HG03025 (cell line): ENCODE data around the gene CHST3.
"Not testable (repeated sequence)": the region's sequence is repeated elsewhere in the genome, so short reads cannot be mapped to it uniquely, and the experiment has no call there.

ENCODE experiments used
- ATAC-seq: cut with Tn5 transposase; IDR thresholded peaks from one replicate; pipeline ENCODE4 v1.9.1; 2021; ENCODE audit warnings: mild to moderate bottlenecking, moderate library complexity; ENCODE audit not compliant: unreplicated experiment, low FRiP score

CHST3 gene

DNA sequence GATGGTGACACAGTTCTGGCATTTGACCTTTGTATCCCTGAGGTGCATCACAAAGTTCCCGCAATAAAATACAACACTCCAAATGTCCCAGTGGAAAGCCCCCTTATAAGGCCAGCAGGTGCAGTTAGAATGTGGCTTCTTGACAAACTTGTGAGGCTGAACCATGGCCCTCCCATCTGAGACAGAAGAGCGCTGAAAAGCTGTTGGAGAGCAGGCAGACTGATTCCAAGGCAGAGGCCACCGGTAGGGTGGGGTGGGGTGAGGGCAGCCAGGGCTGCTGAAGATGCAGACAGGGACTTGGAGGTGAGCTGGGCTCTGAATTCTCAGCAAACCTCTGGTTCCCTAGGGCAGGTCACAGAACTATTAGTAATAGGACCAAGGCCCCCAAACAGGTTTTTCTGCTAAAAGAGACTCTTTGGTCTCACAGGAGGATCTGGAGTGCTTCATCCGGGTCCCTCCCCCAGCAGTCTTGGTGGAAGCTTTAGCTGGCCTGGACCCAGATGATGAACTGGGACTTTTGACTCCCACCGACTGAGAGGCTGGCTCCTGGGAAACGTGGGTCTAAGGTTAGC lies 15.6 kb upstream of the CHST3 start:
- ATAC-seq = no peak

DNA sequence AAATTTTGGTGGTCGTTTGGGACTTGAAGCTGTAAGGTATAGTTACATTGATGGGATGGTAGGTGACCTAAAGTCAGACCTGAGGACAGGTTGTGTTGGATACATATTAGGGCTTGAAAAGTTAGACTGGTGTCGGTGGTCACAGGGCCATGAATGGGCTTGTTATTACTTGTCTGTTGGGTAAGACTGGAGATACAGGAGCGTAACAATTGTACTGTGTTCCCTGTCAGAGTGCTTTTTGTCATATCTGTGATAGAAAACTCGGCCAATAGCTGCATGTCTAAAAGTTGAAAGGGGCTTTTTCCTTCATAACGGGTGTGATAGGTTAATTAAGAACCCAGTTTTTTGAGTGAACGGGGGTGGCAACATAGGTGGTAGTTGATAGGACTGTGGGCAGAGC lies 13.5 kb upstream of the CHST3 start:
- ATAC-seq = no peak

DNA sequence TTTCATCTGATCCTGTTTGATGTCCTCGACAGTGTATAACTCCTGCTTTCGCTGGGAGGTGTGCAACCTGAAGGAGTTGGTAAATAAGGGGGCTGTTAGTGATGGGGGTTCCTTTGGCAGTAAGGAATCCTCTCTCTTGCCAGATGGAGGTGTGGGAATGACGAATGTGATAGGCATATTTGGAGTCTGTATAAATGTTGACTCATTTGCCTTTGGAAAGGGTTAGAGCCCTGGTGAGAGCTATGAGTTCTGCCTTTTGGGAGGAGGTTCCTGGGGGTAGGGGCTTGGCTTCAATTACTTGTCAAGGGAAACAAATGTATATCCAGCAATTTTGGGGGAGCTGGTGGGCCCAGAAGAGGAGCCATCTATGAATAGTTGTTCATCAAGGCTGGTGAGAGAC lies 11.4 kb upstream of the CHST3 start:
- no peak for ATAC-seq

DNA sequence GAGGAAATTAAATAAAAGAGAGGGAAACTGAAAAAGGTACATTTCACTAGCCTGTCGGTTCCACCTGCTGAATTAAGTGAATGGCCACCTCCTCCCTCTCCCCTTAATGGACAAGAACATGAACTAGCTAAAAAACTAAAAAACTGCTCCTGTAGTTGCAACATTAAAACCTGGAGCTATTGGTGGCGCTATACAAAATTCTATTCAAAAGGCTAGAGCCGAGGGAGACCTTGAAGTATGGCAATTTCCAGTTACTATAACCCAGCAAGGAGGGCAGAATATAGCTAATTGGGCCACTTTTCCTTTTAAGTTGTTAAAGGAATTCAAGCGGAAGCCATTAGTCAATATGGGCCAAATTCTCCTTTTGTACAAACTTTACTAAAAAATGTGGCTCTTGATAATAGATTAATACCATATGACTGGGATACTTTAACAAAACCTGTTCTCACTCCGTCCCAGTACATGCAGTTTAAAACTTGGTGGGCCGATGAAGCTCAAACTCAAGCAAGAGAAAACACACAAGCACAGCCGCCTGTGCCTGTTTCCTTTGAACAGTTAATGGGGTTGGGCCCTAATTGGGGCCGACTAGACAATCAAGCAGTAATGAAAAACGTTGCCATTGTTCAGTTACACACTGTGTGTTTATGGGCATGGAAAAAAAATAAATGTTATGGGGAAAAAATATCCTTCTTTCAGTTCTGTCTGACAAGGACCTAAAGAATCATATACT lies 6.5 kb upstream of the CHST3 start:
- ATAC-seq = no peak

DNA sequence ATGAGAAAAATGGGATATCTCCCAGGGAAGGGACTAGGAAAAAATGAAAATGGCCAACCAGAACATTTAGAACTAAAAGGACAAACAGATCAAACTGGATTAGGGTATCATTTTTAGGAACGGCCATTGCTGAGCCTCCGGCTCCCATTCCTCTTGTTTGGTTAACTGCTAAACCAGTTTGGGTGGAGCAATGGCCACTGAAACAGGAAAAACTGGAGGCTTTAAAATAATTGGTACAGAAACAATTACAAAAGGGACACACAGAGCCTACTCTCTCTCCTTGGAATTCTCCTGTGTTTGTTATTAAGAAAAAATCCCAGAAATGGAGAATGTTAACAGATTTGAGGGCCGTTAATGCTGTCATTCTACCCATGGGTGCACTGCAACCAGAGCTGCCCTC lies 4.7 kb upstream of the CHST3 start:
- no peak for ATAC-seq

DNA sequence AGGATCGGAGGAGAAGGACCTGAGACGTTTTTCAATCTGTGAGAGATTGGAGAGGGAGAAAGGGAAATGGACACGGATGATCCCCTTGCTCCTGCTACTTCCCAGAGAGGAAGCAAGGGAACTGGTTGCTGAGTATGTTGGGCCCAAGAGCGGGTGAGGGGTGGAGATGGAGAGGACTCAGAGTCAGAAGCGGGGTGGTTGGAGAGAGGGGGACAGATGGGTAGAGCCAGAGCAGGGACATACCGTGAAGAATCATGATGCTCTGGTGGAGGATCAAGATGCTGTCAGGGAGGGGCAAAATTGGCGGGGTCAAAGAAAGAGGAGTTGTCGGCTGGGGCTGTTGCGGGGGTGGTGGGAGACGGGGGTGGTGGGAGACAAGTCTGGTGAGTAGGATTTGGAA lies 2.4 kb upstream of the CHST3 start:
- ATAC-seq = no peak

DNA sequence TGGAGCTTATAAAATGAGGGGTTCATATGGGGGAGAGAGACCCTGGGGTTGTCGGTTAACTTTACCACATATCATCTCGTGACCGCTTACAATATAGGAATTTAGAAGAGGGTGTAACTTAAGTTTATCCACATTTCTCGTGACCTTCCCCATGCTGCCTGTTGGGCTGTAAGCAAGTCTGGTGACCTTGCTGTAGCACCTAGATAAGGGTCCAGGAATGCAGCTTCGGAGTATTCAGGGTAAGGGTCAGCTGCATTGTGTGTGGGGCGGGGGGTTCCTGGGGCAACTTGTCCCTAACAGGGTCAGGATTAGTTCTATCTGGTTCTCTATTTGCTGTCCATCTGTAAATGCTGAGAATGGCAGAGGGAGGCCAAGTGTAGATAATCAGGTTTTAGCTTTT lies 1.3 kb upstream of the CHST3 start:
- no peak for ATAC-seq

DNA sequence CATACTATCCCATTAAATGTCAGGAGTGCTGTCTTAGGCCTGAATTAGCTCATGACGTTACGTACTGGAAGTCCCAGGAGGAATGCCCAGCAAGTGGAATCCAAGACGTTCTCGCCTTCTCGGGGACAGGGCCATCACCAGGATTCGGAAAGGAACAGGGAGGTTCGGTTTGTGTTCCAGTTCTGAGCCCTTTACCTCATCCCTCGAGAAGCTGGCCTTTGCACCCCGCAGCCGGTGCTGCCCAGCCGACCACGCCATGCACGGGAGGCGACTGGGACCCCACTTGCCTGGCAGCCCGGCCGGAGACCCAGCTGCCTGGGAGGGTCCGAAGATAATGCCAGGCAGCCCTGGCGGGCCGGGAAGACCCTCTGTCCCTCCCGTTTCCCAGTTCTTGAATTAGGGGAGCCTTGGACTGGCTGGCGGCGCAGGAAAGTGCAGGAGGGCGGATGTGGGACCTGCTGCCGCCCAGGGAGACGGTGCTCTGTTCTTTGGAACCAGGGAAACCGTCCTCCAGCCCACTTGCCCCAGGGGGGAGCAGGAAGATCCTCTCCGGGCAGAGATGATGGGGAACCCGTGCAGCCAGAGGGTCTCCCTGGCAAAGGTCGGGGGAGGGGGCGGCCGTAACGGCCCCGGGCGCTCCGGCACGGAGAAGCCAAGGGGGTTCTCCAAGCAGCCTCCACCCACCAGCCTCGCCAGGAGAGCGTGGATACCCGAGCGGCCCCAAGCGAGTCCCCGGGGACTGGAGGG lies 671 bp upstream of the CHST3 start:
- ATAC-seq = no peak

DNA sequence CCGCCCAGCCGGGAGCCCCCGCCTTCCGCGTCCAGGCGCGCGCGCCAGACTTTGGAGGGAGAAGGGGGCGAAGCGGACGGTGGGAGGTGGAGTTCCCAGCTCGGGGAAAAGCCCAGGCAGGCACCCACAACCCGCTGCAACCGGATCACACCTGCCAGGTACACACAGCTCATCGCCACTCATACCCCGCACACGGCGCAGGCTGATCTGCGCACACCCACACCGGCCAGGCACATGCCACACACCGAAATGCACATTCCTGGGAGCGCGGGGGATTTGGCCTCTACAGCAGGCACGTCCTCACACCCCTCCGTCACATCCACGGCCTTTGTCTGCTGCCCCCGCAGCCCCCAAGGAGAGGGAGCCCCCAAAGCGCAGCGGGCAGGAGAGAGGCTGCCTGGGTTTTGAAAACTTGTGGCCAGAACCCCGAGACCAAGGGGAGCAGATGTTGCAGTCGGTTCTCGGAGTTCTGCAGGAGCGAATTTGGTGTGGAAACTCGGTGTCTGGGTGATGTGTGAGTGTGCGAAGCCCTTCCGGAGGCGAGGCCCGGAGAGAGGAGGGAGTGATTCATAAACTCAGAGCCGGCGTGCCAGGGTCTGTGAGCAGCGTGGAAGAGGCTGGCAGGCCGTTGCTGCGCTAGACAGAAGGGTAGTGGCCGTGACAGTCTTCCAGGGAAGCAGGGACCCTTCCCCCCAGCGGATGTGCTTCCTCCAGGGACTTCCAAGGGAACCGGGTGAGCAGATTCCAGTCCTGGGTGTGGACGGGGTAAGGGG lies 734 bp downstream of the CHST3 start:
- ATAC-seq = no peak

DNA sequence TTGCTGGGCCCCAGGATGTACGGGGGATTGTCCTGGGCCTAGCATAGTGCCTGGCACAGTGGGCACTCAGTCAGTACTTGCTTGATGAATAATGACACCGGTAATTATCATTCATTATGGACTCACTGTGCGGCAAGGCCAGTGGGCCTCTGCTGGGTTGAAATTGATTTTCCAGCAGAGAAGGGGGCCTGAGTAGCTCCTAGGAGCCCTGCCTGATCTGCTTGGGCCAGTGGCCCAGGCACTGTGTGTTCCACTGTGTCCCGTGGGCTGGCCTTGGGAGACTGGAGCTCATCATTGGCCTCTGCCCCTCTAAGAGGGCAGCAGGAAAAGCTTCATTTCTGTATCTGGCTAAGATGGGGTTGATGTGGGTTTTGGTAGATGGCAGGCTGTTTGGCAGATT lies 1.4 kb downstream of the CHST3 start:
- ATAC-seq = no peak

DNA sequence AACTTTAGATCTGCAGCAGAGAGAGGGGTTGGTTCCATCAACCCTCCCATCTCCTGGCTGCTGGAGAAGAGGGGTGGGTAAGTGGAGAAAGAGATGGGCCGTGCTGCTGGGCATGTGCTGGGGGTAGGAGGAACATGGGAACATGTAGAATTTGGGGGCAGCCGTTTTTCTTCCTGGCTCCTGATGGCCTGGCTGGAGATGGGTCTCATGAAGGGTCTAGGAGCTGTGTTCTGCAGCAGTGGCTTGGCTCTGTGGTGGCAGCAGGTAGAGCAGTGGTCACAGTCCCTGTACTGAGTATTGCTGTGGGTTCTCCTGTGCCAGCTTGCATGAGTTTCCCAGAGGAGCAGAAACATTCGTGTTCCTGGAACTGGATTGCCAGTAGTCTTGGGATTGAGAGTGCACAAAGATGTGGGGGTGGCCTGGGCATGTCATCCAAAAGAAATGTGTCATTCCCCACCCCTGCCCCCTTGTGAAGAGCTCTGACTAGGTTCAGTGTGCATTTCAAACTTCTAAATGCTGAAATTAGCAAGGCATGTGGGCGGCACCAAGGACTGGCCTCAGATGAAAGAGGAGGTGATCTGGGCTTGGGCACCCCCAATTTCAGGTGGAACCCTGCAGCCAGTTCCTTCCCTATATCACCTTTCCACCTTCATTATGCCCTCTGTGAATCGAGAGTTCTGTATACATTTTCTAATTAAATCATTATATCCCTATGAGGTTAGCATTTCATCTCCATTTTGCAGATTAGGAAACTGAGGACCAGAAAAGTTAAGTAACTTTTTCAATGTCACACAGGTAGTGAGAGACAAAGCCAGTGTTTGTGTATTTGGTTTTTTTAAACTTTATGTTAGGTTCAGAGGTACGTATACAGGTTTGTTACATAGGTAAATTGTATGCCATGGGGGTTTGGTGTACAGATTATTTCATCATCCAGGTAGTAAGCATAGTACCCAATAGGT lies 2.1 kb downstream of the CHST3 start:
- no peak for ATAC-seq

DNA sequence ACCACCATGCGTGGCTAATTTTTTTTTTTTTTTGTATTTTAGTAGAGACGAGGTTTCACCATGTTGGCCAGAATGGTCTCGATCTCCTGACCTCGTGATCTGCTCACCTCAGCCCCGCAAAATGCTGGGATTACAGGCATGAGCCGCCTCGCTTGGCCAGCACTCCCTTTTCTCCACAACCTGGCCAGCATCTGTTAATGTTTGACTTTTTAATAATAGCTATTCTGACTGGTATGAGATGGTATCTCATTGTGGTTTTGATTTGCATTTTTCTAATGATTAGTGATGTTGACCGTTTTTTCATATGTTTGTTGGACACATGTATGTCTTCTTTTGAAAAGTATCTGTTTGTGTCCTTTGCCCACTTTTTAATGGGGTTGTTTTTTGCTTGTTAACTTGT lies 3.8 kb downstream of the CHST3 start:
- not testable (repeated sequence) for ATAC-seq

DNA sequence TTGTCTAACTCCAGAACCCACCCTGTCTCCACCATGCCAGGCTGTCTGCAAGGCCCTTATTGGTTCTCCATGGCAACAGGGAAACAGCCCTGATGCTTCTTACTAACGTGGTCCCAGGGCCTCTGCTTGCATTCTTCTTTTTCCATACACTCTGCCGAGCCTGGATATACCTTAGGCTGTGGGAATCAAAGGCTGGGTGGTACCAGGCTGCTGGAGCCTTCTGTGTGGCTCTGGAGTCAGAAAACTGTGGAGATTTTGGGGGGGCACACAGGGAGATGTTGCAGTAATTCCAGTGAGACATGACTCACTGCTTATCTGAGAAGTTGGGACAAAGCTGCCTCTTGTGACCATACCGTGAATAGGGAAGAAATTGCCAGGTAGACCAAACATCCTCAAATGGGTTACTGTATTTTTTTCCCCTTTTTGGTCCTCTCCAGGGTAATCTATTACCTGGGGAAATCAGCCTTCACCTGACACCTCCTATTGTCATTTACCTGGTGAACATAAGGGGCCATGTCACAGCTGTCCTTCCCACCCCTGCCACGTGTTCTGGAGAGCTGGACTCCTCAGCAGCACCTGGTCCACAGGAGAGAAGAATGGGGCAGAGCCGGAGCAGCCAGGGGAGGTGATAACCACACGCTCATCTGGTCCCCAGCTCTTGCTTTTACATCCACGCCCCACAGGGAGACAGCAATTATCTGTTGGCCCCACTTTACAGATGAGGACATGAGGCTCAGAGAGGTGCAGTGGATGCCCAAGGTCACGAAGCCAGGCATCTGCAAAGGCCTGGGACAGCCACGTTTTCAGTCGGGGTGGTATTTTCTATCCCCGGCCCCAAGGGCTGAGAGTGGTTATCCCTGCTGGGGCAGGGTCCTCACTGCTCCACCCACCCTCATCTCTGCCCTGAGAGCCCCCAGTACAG lies 4.6 kb downstream of the CHST3 start:
- no peak for ATAC-seq

DNA sequence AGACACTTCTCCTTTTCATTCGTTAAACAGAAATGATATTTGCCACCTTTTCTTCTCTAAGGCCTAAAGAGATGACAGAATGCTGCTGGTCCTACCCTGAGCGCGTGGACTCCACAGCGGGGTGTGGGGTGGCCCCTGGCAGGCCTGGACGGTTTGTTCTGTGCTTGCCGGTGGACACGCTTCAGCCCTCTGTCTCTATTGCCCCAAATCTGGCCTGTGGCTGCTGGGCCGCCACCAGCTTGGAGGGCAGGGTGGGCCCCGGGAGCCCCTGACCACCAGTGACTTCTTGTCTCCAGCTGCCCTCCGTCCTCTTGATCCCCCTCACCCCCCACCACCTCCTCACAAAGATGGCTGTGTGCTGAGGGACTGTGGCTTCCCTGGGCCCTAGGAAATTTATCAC lies 5.7 kb downstream of the CHST3 start:
- ATAC-seq = no peak

DNA sequence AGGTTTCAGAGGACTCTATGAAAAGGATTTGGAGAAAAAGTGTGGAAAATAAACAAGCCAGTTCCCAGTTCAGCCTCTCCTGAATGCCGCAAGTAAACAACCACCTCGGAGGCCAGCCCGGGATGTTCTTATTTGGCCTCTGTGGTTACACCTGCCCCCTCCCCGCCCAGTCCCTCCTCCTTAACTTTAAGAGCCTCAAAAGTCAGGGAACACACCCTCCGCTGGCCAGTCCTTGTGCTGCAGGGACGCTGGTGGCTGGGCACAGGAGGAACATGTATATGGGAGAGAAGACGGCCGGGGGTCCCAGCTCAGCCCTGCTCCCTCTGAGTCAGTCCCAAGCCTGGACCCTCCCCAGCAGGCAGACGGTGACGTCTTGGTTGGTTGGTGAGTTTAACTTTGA lies 6.1 kb downstream of the CHST3 start:
- no peak for ATAC-seq

DNA sequence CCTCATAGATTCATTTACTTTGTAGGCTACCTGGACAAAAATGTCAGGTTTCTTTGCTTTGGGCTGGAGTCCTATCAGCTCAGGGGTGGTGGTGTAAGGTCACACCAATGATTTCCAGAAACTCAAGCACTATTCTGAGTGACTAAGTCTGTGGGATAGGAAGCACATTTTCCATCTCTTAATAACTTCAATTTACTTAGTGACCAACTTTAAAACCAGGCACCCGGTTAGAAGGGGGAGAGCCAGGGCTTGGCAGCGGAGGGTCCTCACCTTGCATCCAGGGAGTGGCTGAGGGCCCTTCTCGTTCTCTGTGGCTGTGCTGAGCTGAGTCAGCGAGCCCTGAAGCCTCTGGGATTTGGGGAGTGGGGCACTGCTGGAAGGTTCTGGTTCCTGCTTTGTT lies 6.7 kb downstream of the CHST3 start:
- no peak for ATAC-seq

DNA sequence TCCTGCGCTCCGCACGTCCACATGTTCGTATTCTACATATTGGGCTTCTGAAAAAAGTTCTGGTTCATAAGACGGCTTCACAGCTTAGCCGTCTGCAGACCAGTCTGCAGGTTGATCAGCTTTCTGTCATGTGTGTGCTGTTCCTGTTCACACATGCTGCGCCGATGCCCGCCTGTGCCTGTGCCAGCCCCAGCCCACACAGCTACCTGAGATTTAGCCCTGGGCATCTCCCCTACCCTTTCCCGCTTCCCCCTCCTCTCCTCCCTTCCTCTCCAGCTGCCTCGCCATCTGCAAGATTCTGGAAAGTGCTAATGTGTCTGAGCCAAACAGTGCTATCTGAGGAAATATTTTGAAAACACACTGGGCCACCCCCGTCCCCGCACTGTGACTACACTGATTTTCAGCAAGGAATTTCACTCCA lies 7.1 kb downstream of the CHST3 start:
- no peak for ATAC-seq

DNA sequence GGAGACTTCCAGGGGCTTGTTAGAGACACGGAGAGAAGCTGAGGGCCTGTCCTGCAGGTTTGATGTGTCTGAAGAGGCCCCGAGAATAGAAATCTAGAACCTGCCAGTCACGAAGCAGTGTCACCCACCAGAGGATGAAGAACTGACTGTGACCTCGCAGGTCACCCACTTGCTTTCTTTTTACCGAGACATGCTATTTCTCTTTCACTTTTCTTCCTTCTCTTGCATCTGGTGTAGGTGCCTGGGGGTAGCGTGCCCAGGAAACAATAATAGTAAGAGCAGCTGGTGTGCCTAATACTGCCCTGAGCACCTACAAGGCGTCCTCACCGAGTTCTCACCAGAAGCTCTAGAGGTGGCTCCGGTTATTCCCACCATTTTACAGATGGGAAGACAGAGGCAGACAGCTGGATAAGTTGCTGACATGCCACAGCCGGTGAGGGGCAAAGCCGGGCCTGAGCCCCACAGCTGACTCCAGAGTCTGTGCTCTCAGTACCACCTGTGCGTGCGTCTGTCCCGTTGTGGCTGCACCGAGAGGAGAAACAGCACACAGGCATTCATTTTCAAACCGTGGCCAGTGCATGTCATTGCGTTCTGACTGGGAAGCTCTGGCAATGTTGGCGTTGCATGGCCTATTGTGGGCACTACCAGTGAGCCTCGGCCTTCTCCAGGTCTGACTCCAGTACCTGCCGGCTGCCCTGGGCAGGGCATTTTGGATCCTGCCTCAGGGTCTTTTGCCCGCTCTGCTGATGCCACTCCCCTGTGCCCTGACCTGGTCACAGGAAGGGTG lies 7.8 kb downstream of the CHST3 start:
- ATAC-seq = no peak
